Neural progenitor cell (in vitro differentiated cells): ENCODE measurements around the gene PMEL. TPM values are rescaled to one million over a fixed set of nuclear protein-coding genes. Genes with fewer than 3 reads are reported as not detected.

Source experiments
- DNase-seq: peaks from one replicate; pipeline ENCODE4 v3.0.0-alpha.2; 2016; ENCODE audit warnings: low spot score
- H2AFZ ChIP-seq: fragments of 200-600 bp; sonication (generic); replicated peaks from 2 replicates; pipeline ENCODE4 v1.6.1; 2016; ENCODE audit warnings: antibody characterized with exemption
- H3F3A ChIP-seq: fragments of 200-600 bp; sonication (generic); 2 replicates; pipeline ENCODE4 v1.6.1; 2016; ENCODE audit warnings: antibody characterized with exemption, low read depth
- H3K27ac ChIP-seq: fragments of 200-600 bp; sonication (generic); 2 replicates; pipeline ENCODE4 v1.5.1; 2016; ENCODE audit warnings: mild to moderate bottlenecking
- H3K27me3 ChIP-seq: fragments of 200-600 bp; sonication (generic); 2 replicates; pipeline ENCODE4 v1.6.1; 2016; ENCODE audit warnings: mild to moderate bottlenecking, moderate library complexity
- H3K36me3 ChIP-seq: fragments of 200-600 bp; sonication (generic); 2 replicates; pipeline ENCODE4 v1.5.1; 2016
- H3K4me1 ChIP-seq: fragments of 200-600 bp; sonication (generic); 2 replicates; pipeline ENCODE4 v1.6.1; 2016; ENCODE audit warnings: mixed run types
- H3K4me2 ChIP-seq: fragments of 200-600 bp; sonication (generic); 2 replicates; pipeline ENCODE4 v1.6.1; 2016
- H3K4me3 ChIP-seq: fragments of 200-600 bp; sonication (generic); 2 replicates; pipeline ENCODE4 v1.5.1; 2016
- H3K79me2 ChIP-seq: fragments of 200-600 bp; sonication (generic); 2 replicates; pipeline ENCODE4 v1.6.1; 2016; ENCODE audit warnings: low read depth
- H3K9ac ChIP-seq: fragments of 200-600 bp; sonication (generic); 2 replicates; pipeline ENCODE4 v1.6.1; 2016
- H3K9me3 ChIP-seq: fragments of 200-600 bp; sonication (generic); 2 replicates; pipeline ENCODE4 v1.5.1; 2016; ENCODE audit warnings: low read depth
- H4K20me1 ChIP-seq: fragments of 200-600 bp; sonication (generic); 2 replicates; pipeline ENCODE4 v1.6.1; 2016; ENCODE audit warnings: low read depth
- H3K27ac Mint-ChIP-seq: 3 replicates; pipeline ENCODE4 v1.8.0; 2021; ENCODE audit warnings: mixed read lengths
- H3K27me3 Mint-ChIP-seq: 2 replicates; pipeline ENCODE4 v1.8.0; 2022; ENCODE audit warnings: low read depth, mild to moderate bottlenecking, inconsistent platforms, moderate library complexity, mixed read lengths; ENCODE audit not compliant: insufficient read depth
- H3K36me3 Mint-ChIP-seq: 3 replicates; pipeline ENCODE4 v1.8.0; 2021; ENCODE audit warnings: mixed read lengths
- H3K4me1 Mint-ChIP-seq: 3 replicates; pipeline ENCODE4 v1.8.0; 2021; ENCODE audit warnings: mixed read lengths
- H3K4me3 Mint-ChIP-seq: 3 replicates; pipeline ENCODE4 v1.8.0; 2021; ENCODE audit warnings: mild to moderate bottlenecking, moderate library complexity, mixed read lengths
- H3K9me3 Mint-ChIP-seq: 3 replicates; pipeline ENCODE4 v1.8.0; 2020; ENCODE audit warnings: mixed read lengths
- CTCF ChIP-seq: fragments of 200-600 bp; sonication (generic); IDR thresholded peaks from 2 replicates; pipeline ENCODE4 v1.5.1; 2017; ENCODE audit warnings: antibody characterized with exemption, mild to moderate bottlenecking
- EZH2 ChIP-seq: fragments of 200-600 bp; sonication (generic); IDR thresholded peaks from 2 replicates; pipeline ENCODE4 v1.6.1; 2017; ENCODE audit warnings: antibody characterized with exemption, mild to moderate bottlenecking, moderate library complexity
- EZH2phosphoT487 ChIP-seq: fragments of 200-600 bp; sonication (generic); IDR thresholded peaks from 2 replicates; pipeline ENCODE4 v1.6.1; 2017; ENCODE audit warnings: antibody characterized with exemption
- total RNA-seq: library from RNA; depleted of rRNA; stranded (reverse); fragments of >200 nt; gene quantifications from 2 replicates; pipeline ENCODE4 v1.2.3, GENCODE V29; 2015; ENCODE audit warnings: low replicate concordance

The PMEL gene
- total RNA-seq, 1 donor from 2014 or later, result 207 TPM

DNA sequence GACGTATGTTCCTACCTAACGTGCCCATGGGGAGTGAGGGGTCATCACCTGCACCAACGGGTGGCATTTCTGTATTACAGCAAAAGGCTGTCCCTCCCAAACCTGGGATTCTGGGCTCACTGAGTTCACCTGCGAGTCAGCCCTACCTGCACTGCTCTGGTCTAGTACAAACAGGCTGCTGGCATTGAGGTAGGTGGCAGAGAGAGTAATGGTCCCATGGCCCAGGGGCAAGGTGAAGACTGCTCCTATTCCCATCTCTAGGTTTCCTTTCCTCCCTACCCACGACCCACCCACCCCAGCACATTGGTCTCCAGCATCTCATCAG, 31.7 kb upstream of the PMEL start:
- peaks cover 2% of the 10 kb centered on the region for H3K27me3 Mint-ChIP-seq
- H3K9me3 Mint-ChIP-seq, result no peaks in the 10 kb centered on the region
- Histone ChIP-seq H3K9me3 (no peaks in the 10 kb centered on the region), H3K4me3 (peak overlapping the region; percentile 75), H3K27ac (no peak overlapping the region), H3F3A (peaks cover 38% of the 10 kb centered on the region), H3K36me3 (no peaks in the 10 kb centered on the region), H3K79me2 (peaks cover 15% of the 10 kb centered on the region), H2AFZ (peak overlapping the region; percentile 80), H3K4me1 (no peaks in the 10 kb centered on the region), H3K9ac (peak overlapping the region; percentile 68), H3K27me3 (no peaks in the 10 kb centered on the region), H4K20me1 (no peaks in the 10 kb centered on the region), H3K4me2 (peak overlapping the region; percentile 89)
- no peak for DNase-seq
- H3K4me3 Mint-ChIP-seq, result peak overlapping the region; percentile 98
- no peak for TF ChIP-seq EZH2phosphoT487
- no peak for TF ChIP-seq EZH2
- no peak for TF ChIP-seq CTCF
- peaks cover 8% of the 10 kb centered on the region for H3K36me3 Mint-ChIP-seq
- H3K4me1 Mint-ChIP-seq, result peaks cover 24% of the 10 kb centered on the region
- peak overlapping the region; percentile 97 for H3K27ac Mint-ChIP-seq

- H3K27ac ChIP-seq, result peak within 1 kb of the TSS; percentile 9
- Mint-ChIP-seq H3K36me3 (peaks cover 11% of the 10 kb centered on the region), H3K9me3 (no peaks in the 10 kb centered on the region)
These were observed 31.1 kb upstream of the PMEL start, which contains the start of gene SUOX for GRCh38 chr12:55996715-55997534. SUOX (plus strand) TSS chr12:55997276; CDS start chr12:56002222, 4,946 bp downstream.

DNA sequence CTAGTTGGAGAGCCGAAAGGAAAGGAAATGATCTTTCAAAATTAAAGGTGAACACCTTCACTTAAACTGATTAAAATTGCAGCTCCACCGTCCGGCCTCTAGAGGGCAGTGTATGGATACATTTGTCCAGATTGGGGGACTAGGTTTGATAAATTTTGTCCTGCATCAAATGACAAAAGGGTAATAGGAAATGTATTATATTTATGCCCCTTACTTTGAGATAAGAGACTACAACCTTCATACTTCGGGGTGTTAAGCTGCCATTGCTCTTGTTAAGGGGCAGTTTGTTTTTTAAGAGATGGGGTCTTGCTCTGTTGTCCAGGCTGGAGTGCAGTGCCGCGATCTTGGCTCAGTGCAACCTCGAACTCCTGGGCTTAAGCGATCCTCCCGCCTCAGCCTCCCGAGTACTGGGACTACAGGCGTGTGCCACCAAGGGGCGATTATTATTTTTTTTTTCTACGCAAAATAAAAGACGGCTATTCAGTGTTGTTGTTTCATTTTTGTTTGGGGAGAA, 30.4 kb upstream of the PMEL start:
- peaks cover 24% of the 10 kb centered on the region for H3K4me1 Mint-ChIP-seq

More at GRCh38 chr12:55996715-55997534, 31.1 kb upstream of the PMEL start, which contains the start of gene SUOX:
- Mint-ChIP-seq H3K27ac (peak within 1 kb of the TSS; percentile 97), H3K27me3 (peaks cover 2% of the 10 kb centered on the region), H3K4me3 (peak within 1 kb of the TSS; percentile 98), H3K4me1 (peaks cover 24% of the 10 kb centered on the region)
- no peak for TF ChIP-seq EZH2phosphoT487
- no peak for TF ChIP-seq EZH2
- TF ChIP-seq CTCF, result no peak
- peak within 1 kb of the TSS; percentile 80 for H2AFZ ChIP-seq
- H3K4me1 ChIP-seq, result no peaks in the 10 kb centered on the region
- peak within 1 kb of the TSS; percentile 89 for H3K4me2 ChIP-seq
- H3K36me3 ChIP-seq, result no peaks in the 10 kb centered on the region
- H3K4me3 ChIP-seq, result peak within 1 kb of the TSS; percentile 75
- no peaks in the 10 kb centered on the region for H3K27me3 ChIP-seq
- H3K9me3 ChIP-seq, result no peaks in the 10 kb centered on the region
- H3F3A ChIP-seq, result peaks cover 38% of the 10 kb centered on the region
- no peaks in the 10 kb centered on the region for H4K20me1 ChIP-seq
- peak; percentile 98 for DNase-seq
- H3K79me2 ChIP-seq, result peaks cover 15% of the 10 kb centered on the region
- H3K9ac ChIP-seq, result peak within 1 kb of the TSS; percentile 68

More for the DNA sequence above, 30.4 kb upstream of the PMEL start:
- H3K4me3 ChIP-seq, result peak overlapping the region; percentile 75
- no peaks in the 10 kb centered on the region for H3K9me3 ChIP-seq
- peak; percentile 65 for DNase-seq
- H3K27me3 Mint-ChIP-seq, result peaks cover 2% of the 10 kb centered on the region
- H3K36me3 Mint-ChIP-seq, result peaks cover 16% of the 10 kb centered on the region
- peaks cover under 1% of the 10 kb centered on the region for H3K36me3 ChIP-seq
- peak overlapping the region; percentile 98 for H3K4me3 Mint-ChIP-seq
- peaks cover 38% of the 10 kb centered on the region for H3F3A ChIP-seq
- H3K4me2 ChIP-seq, result peak overlapping the region; percentile 81
- H3K9me3 Mint-ChIP-seq, result no peaks in the 10 kb centered on the region
- no peak for TF ChIP-seq EZH2
- peak; percentile 97 for TF ChIP-seq CTCF
- no peak overlapping the region for H3K27ac Mint-ChIP-seq
- H2AFZ ChIP-seq, result no peak overlapping the region
- H3K79me2 ChIP-seq, result peaks cover 15% of the 10 kb centered on the region
- no peaks in the 10 kb centered on the region for H3K27me3 ChIP-seq
- H3K4me1 ChIP-seq, result no peaks in the 10 kb centered on the region
- H3K9ac ChIP-seq, result no peak overlapping the region
- H4K20me1 ChIP-seq, result no peaks in the 10 kb centered on the region
- peak overlapping the region; percentile 9 for H3K27ac ChIP-seq
